ENCODE data around the gene TNRC6C. TPM values are rescaled to one million over a fixed set of nuclear protein-coding genes. Genes with fewer than 3 reads are reported as not detected.

Gene TNRC6C
- total RNA-seq, 4 donors from 2014 or later, result 2.6 to 10.9 (median 4.7) TPM

GRCh38 chr17:78124081-78124835 lies 165.8 kb downstream of the TNRC6C start:
- intact Hi-C loops (cut with DNase I), result no loop called here
- H3K27me3 ChIP-seq, result peaks cover 0 to 3% (median 0%) of the 10 kb centered on the region in 4 donors
- no peak for DNase-seq
- WGBS, 2 donors, result 57 to 66% methylated on average over 18 to 20 of the region's 30 CpGs
- H3K27ac ChIP-seq, result peak overlapping the region in 3 of 4 donors; percentile 7 to 88 (median 86)
- TF ChIP-seq CTCF (IDR thresholded peaks at IDR 0.05) (no peak), POLR2A (IDR thresholded peaks at IDR 0.05) (no peak)
- no peaks in the 10 kb centered on the region for H3K9me3 ChIP-seq
- H3K36me3 ChIP-seq, result peaks cover 15 to 70% (median 26%) of the 10 kb centered on the region in 3 donors
- H3K4me1 ChIP-seq, result peaks cover 37 to 71% (median 43%) of the 10 kb centered on the region in 3 donors
- H3K4me3 ChIP-seq, result peak overlapping the region in 1 of 4 donors; percentile 25

GRCh38 chr17:78124836-78125137 lies 166.3 kb downstream of the TNRC6C start:
- peak overlapping the region in 3 of 4 donors; percentile 7 to 88 (median 86) for H3K27ac ChIP-seq
- H3K9me3 ChIP-seq, result no peaks in the 10 kb centered on the region
- peak overlapping the region in 1 of 4 donors; percentile 25 for H3K4me3 ChIP-seq
- intact Hi-C loops (cut with DNase I), result no loop called here
- peaks cover 41 to 76% (median 47%) of the 10 kb centered on the region in 3 donors for H3K4me1 ChIP-seq
- WGBS, 2 donors, result 39% methylated on average over 6 of the region's 12 CpGs; no CpG with 5 or more reads in 1 of the 2 donors
- H3K36me3 ChIP-seq, result peaks cover 15 to 65% (median 26%) of the 10 kb centered on the region in 3 donors
- no peak for DNase-seq
- TF ChIP-seq CTCF (IDR thresholded peaks at IDR 0.05) (no peak), POLR2A (IDR thresholded peaks at IDR 0.05) (no peak)
- peaks cover 0 to 5% (median 0%) of the 10 kb centered on the region in 4 donors for H3K27me3 ChIP-seq

- TF ChIP-seq POLR2A (IDR thresholded peaks at IDR 0.05), result no peak
- TF ChIP-seq CTCF (IDR thresholded peaks at IDR 0.05), result no peak
- H3K27ac ChIP-seq, result peak overlapping the region; percentile 28 to 88 (median 66)
- intact Hi-C loops (cut with DNase I), result no loop called here
- peak overlapping the region in 1 of 4 donors; percentile 25 for H3K4me3 ChIP-seq
- H3K27me3 ChIP-seq, result peaks cover 0 to 5% (median 0%) of the 10 kb centered on the region in 4 donors
- H3K4me1 ChIP-seq, result peaks cover 46 to 82% (median 53%) of the 10 kb centered on the region in 3 donors
- no peaks in the 10 kb centered on the region for H3K9me3 ChIP-seq
- 60 to 88% methylated on average over 1 to 10 of the region's 39 CpGs for WGBS, 2 donors
- DNase-seq, result no peak
- H3K36me3 ChIP-seq, result peaks cover 15 to 62% (median 26%) of the 10 kb centered on the region in 3 donors
These were observed 166.8 kb downstream of the TNRC6C start for GRCh38 chr17:78125138-78125913.

GRCh38 chr17:78125976-78126894 lies 167.7 kb downstream of the TNRC6C start:
- H3K4me1 ChIP-seq, result peaks cover 52 to 91% (median 57%) of the 10 kb centered on the region in 3 donors
- intact Hi-C loops (cut with DNase I), result no loop called here
- H3K27me3 ChIP-seq, result peaks cover 0 to 9% (median 0%) of the 10 kb centered on the region in 4 donors
- H3K36me3 ChIP-seq, result peaks cover 15 to 53% (median 26%) of the 10 kb centered on the region in 3 donors
- H3K9me3 ChIP-seq, result no peaks in the 10 kb centered on the region
- H3K27ac ChIP-seq, result peak overlapping the region; percentile 80 to 88 (median 86)
- TF ChIP-seq POLR2A (IDR thresholded peaks at IDR 0.05) (no peak), CTCF (IDR thresholded peaks at IDR 0.05) (no peak)
- H3K4me3 ChIP-seq, result peak overlapping the region in 2 of 4 donors; percentile 64 to 86
- no peak for DNase-seq
- WGBS, 2 donors, result 76 to 87% methylated on average over 3 to 4 of the region's 25 CpGs
